Measurements from ENCODE around the gene NELFCD. TPM values are rescaled to one million over a fixed set of nuclear protein-coding genes. Genes with fewer than 3 reads are reported as not detected.
A peak's percentile ranks its signal among the peaks of the same experiment; 100 is the strongest.

The NELFCD gene
- total RNA-seq, 2 donors from 2014 or later = 24.5 to 27.5 TPM

DNA sequence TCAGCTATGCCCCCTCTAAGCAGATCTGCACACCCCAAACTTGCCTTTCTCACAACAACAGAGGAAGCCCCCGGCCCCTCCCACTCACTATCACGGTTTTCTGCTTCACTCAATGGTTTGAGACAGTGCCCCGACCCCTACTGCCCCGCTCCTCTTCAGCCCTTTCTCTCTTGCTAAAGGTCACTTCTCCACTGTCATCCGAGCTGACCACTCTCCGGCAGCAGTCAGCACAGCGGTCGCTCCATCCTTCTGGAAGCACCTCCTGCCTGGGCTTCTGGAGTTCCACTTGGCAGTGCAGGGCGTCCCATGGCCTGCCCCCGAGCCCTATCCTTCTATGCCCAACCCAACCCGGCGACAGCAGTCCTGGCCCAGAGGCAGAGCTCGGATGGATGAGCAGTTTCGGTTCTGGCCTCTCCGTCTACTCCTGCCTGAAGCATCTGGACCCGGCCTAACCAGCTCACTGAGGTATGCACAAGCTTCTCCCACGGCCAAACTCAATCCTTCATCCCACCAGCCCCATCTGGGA is 21.9 kb downstream of the NELFCD start:
- H3K4me3 ChIP-seq = no peak overlapping the region
- H3K9me3 ChIP-seq = no peaks in the 10 kb centered on the region
- no peak for DNase-seq (ENCODE audit: low spot score)
- peaks cover 38% of the 10 kb centered on the region for H3K36me3 ChIP-seq
- no peak overlapping the region for H3K27ac ChIP-seq
- H3K27me3 ChIP-seq = no peaks in the 10 kb centered on the region
- TF ChIP-seq, protein P1, sequence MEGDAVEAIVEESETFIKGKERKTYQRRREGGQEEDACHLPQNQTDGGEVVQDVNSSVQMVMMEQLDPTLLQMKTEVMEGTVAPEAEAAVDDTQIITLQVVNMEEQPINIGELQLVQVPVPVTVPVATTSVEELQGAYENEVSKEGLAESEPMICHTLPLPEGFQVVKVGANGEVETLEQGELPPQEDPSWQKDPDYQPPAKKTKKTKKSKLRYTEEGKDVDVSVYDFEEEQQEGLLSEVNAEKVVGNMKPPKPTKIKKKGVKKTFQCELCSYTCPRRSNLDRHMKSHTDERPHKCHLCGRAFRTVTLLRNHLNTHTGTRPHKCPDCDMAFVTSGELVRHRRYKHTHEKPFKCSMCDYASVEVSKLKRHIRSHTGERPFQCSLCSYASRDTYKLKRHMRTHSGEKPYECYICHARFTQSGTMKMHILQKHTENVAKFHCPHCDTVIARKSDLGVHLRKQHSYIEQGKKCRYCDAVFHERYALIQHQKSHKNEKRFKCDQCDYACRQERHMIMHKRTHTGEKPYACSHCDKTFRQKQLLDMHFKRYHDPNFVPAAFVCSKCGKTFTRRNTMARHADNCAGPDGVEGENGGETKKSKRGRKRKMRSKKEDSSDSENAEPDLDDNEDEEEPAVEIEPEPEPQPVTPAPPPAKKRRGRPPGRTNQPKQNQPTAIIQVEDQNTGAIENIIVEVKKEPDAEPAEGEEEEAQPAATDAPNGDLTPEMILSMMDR (IDR thresholded peaks at IDR 0.05) = no peak
- H3K4me1 ChIP-seq = peaks cover 0 to 47% of the 10 kb centered on the region in 2 donors

DNA sequence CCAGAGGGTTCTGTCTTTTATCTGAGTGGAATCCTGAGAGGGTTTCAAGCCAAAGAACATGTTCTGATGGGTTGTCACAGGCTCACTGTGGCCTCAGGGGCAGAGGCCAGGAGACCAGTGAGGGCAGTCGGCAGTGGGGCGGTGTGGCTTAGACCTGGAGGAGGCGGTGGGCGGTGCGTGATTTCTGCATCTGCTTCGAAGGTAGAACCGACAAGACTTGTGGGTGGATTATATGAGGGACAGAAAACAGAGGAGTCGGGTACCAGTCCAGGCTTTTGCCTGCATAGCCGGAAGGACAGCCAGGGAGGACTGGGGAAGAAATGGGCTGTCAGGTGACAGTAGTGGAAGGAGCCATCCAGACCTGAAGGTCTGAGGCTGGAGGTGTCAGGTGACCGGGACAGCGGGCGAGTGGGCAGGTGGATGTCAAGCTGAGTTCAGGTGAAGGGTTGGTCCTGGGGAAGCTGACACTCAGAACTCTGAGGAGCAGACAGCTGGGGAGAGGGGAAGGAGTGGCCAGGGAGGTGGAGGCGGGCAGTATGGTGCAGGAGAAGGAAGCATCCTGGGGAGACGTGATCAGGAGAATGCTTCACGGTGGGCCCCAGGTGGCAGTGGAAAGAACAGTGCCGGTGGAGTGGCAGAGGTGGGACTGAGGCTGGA is 22.9 kb downstream of the NELFCD start:
- no peaks in the 10 kb centered on the region for H3K27me3 ChIP-seq
- peaks cover 0 to 55% of the 10 kb centered on the region in 2 donors for H3K4me1 ChIP-seq
- no peak for DNase-seq (ENCODE audit: low spot score)
- TF ChIP-seq, protein P1 (IDR thresholded peaks at IDR 0.05) = no peak
- no peaks in the 10 kb centered on the region for H3K9me3 ChIP-seq
- H3K4me3 ChIP-seq = no peak overlapping the region
- H3K27ac ChIP-seq = peak overlapping the region; percentile 31 to 92
- H3K36me3 ChIP-seq = peaks cover 36% of the 10 kb centered on the region

DNA sequence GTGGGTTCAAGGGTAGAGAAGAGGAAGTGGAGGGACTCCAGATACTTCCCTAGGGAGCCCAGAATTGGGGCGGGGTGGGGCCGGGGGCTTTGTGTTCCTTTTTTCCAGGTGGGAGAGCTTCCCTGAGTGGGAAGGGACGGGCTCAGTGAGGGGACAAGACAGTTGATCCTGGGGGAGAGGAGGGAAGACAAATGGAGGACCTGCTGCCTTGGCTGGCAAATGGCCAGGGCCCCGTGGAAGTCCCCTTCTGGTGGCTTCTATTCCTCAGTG is 23.4 kb downstream of the NELFCD start:
- Histone ChIP-seq H3K4me1 (peaks cover 0 to 58% of the 10 kb centered on the region in 2 donors), H3K27ac (peak overlapping the region; percentile 31 to 92), H3K27me3 (no peaks in the 10 kb centered on the region), H3K36me3 (peaks cover 36% of the 10 kb centered on the region), H3K9me3 (no peaks in the 10 kb centered on the region), H3K4me3 (peak overlapping the region in 1 of 2 donors; percentile 86)
- TF ChIP-seq, protein P1 (IDR thresholded peaks at IDR 0.05) = no peak
- DNase-seq (ENCODE audit: low spot score) = no peak

DNA sequence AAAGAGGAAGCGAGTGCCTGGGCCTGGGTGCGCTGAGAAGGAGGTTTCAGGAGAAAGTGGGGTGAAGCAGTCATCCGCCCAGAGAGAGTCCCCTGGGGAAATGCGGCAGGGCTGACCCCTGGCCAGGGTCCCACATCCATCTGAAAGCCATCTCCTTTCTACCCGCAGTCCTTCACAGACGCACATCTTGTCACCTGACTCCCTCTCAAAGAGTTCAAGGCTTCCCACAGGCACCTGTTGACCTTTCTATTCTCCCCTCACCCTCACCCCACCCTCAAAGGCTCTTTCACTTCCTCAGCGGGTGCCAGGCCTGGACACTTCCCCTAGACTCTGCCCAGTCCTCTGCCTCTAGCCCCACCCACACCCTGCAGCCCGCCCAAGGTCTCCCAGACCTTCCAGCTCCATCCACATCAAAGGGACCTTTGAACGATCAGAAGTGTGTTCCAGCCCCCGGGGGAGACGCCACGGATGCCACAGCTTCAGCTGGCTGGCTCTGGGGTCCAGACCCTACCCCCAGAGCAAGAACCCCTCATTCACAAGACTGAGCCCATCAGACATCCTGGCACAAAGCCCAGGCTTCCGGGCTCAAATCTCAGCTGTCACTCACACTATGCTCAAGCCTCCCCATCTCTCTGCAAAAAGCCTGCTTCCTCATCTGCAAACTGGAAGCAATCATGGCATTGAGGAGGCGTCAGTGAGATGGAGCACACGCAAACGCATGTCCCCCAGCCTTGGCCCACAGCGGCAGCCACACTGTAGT is 23.9 kb downstream of the NELFCD start:
- Histone ChIP-seq H3K9me3 (no peaks in the 10 kb centered on the region), H3K27ac (peak overlapping the region; percentile 89 to 92), H3K4me1 (peaks cover 0 to 62% of the 10 kb centered on the region in 2 donors), H3K27me3 (no peaks in the 10 kb centered on the region), H3K4me3 (peak overlapping the region; percentile 86 to 93), H3K36me3 (peaks cover 36% of the 10 kb centered on the region)
- no peak for DNase-seq (ENCODE audit: low spot score)
- TF ChIP-seq, protein P1 (IDR thresholded peaks at IDR 0.05) = no peak

DNA sequence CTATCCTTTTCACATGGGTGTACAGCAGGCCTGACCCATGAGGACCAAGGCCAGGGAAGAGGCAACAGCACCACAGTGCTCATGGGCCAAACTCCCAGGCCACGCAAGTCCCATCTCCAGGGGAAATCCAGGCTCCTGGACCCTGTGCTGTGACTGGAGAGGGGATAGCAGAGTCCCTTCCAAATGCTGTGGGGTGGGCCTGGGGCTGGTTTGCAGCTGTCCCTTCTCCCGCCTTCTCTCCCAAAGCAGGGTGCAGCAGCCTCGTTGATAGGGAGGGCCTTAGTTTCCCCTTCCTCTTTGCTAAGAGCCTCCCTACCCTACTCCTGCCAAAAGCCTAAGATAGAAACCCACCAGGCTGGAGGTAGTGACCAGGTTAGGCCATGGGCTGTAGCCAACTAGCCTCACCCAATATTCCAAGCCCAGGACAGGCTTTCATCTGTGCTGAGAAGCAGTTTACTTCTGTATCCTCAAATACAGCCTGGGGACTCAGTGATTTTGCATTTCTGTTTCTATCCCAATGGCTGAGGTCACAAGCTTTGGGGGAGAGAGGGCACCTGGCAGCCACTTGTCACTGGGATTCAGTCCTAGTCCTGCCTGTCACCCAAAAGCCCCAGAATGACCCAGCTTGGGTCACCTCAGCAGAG is 24.6 kb downstream of the NELFCD start:
- Histone ChIP-seq H3K27ac (peak overlapping the region; percentile 89 to 92), H3K9me3 (no peaks in the 10 kb centered on the region), H3K4me1 (peaks cover 0 to 69% of the 10 kb centered on the region in 2 donors), H3K27me3 (no peaks in the 10 kb centered on the region), H3K36me3 (peaks cover 29% of the 10 kb centered on the region), H3K4me3 (peak overlapping the region; percentile 86 to 93)
- TF ChIP-seq, protein P1 (IDR thresholded peaks at IDR 0.05) = no peak
- no peak for DNase-seq (ENCODE audit: low spot score)

Measured in right atrium auricular region (tissue), 2 donors.